22Rv1 (cell line): ENCODE measurements around the gene MRPL24.
A peak's percentile ranks its signal among the peaks of the same experiment; 100 is the strongest.

ENCODE experiments used
- H3K27ac ChIP-seq: fragments of 450-650 bp; 2 replicates; pipeline ENCODE4 v1.5.1; 2017
- CTCF ChIP-seq: fragments of 450-650 bp; IDR thresholded peaks from 2 replicates; pipeline ENCODE4 v1.5.1; 2017; ENCODE audit warnings: mild to moderate bottlenecking
- ZFX ChIP-seq: fragments of 450-650 bp; IDR thresholded peaks from 2 replicates; pipeline ENCODE4 v1.6.1; 2017; ENCODE audit warnings: antibody characterized with exemption, borderline replicate concordance

The MRPL24 gene

GRCh38 chr1:156756355-156756754 lies 15.5 kb upstream of the MRPL24 start:
- TF ChIP-seq CTCF = no peak
- no peak for TF ChIP-seq ZFX
- H3K27ac ChIP-seq = no peak overlapping the region

GRCh38 chr1:156755527-156755950 lies 14.7 kb upstream of the MRPL24 start:
- TF ChIP-seq ZFX = no peak
- no peak for TF ChIP-seq CTCF
- no peak overlapping the region for H3K27ac ChIP-seq

- TF ChIP-seq CTCF (no peak), ZFX (no peak)
- 0 out of 2 replicates have a peak overlapping the region, but pooled peaks have one; percentile 97 for H3K27ac ChIP-seq
Measured at GRCh38 chr1:156754219-156754618, 13.3 kb upstream of the MRPL24 start.

- TF ChIP-seq ZFX (no peak), CTCF (no peak)
- peak overlapping the region; percentile 97 for H3K27ac ChIP-seq
Measured at GRCh38 chr1:156752843-156753482, 12.1 kb upstream of the MRPL24 start.

GRCh38 chr1:156751757-156752481 lies 11.0 kb upstream of the MRPL24 start:
- TF ChIP-seq CTCF (no peak), ZFX (no peak)
- peak overlapping the region; percentile 97 for H3K27ac ChIP-seq

GRCh38 chr1:156751451-156751756 lies 10.5 kb upstream of the MRPL24 start, which contains the start of gene HDGF:
Gene HDGF, minus strand, starts transcription at chr1:156751675. Its CDS starts 246 bp downstream, at chr1:156751429.
- H3K27ac ChIP-seq = peak within 1 kb of the TSS; percentile 97
- TF ChIP-seq CTCF = peak; percentile 2; the same call in 1 of the 2 replicates
- TF ChIP-seq ZFX = no peak

- no peak for TF ChIP-seq ZFX
- no peak for TF ChIP-seq CTCF
- H3K27ac ChIP-seq = peak overlapping the region; percentile 97
Measured at GRCh38 chr1:156750711-156751450, 10.0 kb upstream of the MRPL24 start.
